Sigmoid colon (tissue), 4 donors: Measurements from ENCODE around the gene SLC15A5.

ENCODE experiments used
- CTCF ChIP-seq, 4 experiments: fragments of 450-650 bp in 3 of 4; fragments of 200-600 bp in 1 of 4; IDR thresholded peaks; one replicate each; pipeline ENCODE4 v1.5.1; 2016 to 2019; ENCODE audit warnings: antibody characterized with exemption in 4 of 4, mild to moderate bottlenecking in 3 of 4, moderate library complexity in 2 of 4
- EP300 ChIP-seq, 4 donors: sonication (generic); formaldehyde crosslinking; IDR thresholded peaks; one replicate each; pipeline ENCODE4 v1.6.1; 2017; ENCODE audit warnings: antibody characterized with exemption in 4 of 4
- POLR2A ChIP-seq, 2 donors: fragments of 450-650 bp; IDR thresholded peaks; one replicate each; pipeline ENCODE4 v1.6.1; 2016; ENCODE audit warnings: antibody characterized with exemption in 2 of 2, mild to moderate bottlenecking in 2 of 2, moderate library complexity in 2 of 2
- POLR2AphosphoS5 ChIP-seq, 4 donors: sonication (generic); formaldehyde crosslinking; IDR thresholded peaks; one replicate each; pipeline ENCODE4 v1.6.1; 2017; ENCODE audit warnings: antibody characterized with exemption in 4 of 4

- TF ChIP-seq POLR2A (IDR thresholded peaks at IDR 0.05) (no peak), CTCF (IDR thresholded peaks at IDR 0.05) (no peak), EP300 (IDR thresholded peaks at IDR 0.05) (peak in 2 of 4 donors; percentile 9 to 69), POLR2AphosphoS5 (IDR thresholded peaks at IDR 0.05) (peak; percentile 28 to 72 (median 63))
Observed at GRCh38 chr12:16238661-16239060, 38.8 kb downstream of the SLC15A5 start.
